Endodermal cell (in vitro differentiated cells): ENCODE measurements around the gene ORMDL3. TPM values are rescaled to one million over a fixed set of nuclear protein-coding genes. Genes with fewer than 3 reads are reported as not detected.

Source experiments
- DNase-seq: peaks from one replicate; pipeline ENCODE4 v3.0.0-alpha.2; 2017
- H3K27ac ChIP-seq: 2 replicates; pipeline ENCODE4 v1.5.1; 2013; ENCODE audit warnings: mild to moderate bottlenecking, low read depth, low read length, moderate library complexity
- H3K27me3 ChIP-seq: 2 replicates; pipeline ENCODE4 v1.6.1; 2013; ENCODE audit warnings: mild to moderate bottlenecking, low read length, moderate library complexity; ENCODE audit not compliant: insufficient read depth, control insufficient read depth, poor library complexity, severe bottlenecking
- H3K36me3 ChIP-seq: 2 replicates; pipeline ENCODE4 v1.7.0; 2013; ENCODE audit warnings: mild to moderate bottlenecking, low read length, moderate library complexity; ENCODE audit not compliant: control insufficient read depth, insufficient read depth
- H3K4me1 ChIP-seq: one replicate; pipeline ENCODE4 v1.7.0; 2013; ENCODE audit warnings: low read length; ENCODE audit not compliant: control insufficient read depth, insufficient read depth
- H3K4me3 ChIP-seq: 2 replicates; pipeline ENCODE4 v1.5.1; 2013; ENCODE audit warnings: mild to moderate bottlenecking, low read length, moderate library complexity
- H3K9ac ChIP-seq: 2 replicates; pipeline ENCODE4 v1.6.1; 2013; ENCODE audit warnings: mild to moderate bottlenecking, low read length, moderate library complexity; ENCODE audit not compliant: poor library complexity, severe bottlenecking; ENCODE audit errors: extremely low read depth
- H3K9me3 ChIP-seq: 2 replicates; pipeline ENCODE4 v1.6.1; 2013; ENCODE audit warnings: mild to moderate bottlenecking, low read length, moderate library complexity; ENCODE audit not compliant: control insufficient read depth
- H3K27ac Mint-ChIP-seq: 2 replicates; pipeline ENCODE4 v1.8.0; 2020; ENCODE audit warnings: mixed read lengths
- H3K27me3 Mint-ChIP-seq: 2 replicates; pipeline ENCODE4 v1.8.0; 2021; ENCODE audit warnings: mild to moderate bottlenecking, mixed read lengths; ENCODE audit not compliant: insufficient read depth
- H3K36me3 Mint-ChIP-seq: 2 replicates; pipeline ENCODE4 v1.8.0; 2020; ENCODE audit warnings: low read depth, mixed read lengths
- H3K4me1 Mint-ChIP-seq: 2 replicates; pipeline ENCODE4 v1.8.0; 2020; ENCODE audit warnings: mixed read lengths
- H3K4me3 Mint-ChIP-seq: 2 replicates; pipeline ENCODE4 v1.8.0; 2020; ENCODE audit warnings: mild to moderate bottlenecking, moderate library complexity, mixed read lengths
- H3K9me3 Mint-ChIP-seq: 2 replicates; pipeline ENCODE4 v1.8.0; 2020; ENCODE audit warnings: mild to moderate bottlenecking, mixed read lengths
- CTCF ChIP-seq: fragments of 200-600 bp; sonication (generic); conservative IDR thresholded peaks from 2 replicates; pipeline ENCODE4 v1.5.0; 2021; ENCODE audit warnings: antibody characterized with exemption, mild to moderate bottlenecking
- WGBS, 2 experiments: methylation state at CpG; one replicate each; pipeline versions ENCODE4 v1.1.5 to v1.1.7; 2013; ENCODE audit warnings: missing lambda C conversion rate in 2 of 2, mixed read lengths in 1 of 2; ENCODE audit not compliant: insufficient coverage in 1 of 2, insufficient read length in 1 of 2; 5-methylcytosine and 5-hydroxymethylcytosine counted together
- total RNA-seq, 2 donors: library from RNA; stranded (reverse); fragmentation: NEBNext Ultra II Directional in 1 of 2; extraction: Animal tissue kit (Norgen Biotek cat#: 25700) in 1 of 2; gene quantifications; 2 replicates in 1 of 2; 3 replicates in 1 of 2; pipeline ENCODE4 v1.2.1, GENCODE V29; 2021

Gene ORMDL3
- total RNA-seq, 2 donors from 2014 or later, result 77.7 to 83.8 TPM

GRCh38 chr17:39915559-39915958 lies 11.8 kb downstream of the ORMDL3 start:
- TF ChIP-seq CTCF, result no peak
- Mint-ChIP-seq H3K4me1 (no peaks in the 10 kb centered on the region), H3K4me3 (no peak overlapping the region), H3K27ac (no peak overlapping the region), H3K36me3 (peaks cover 27% of the 10 kb centered on the region), H3K27me3 (no peaks in the 10 kb centered on the region), H3K9me3 (no peaks in the 10 kb centered on the region)
- Histone ChIP-seq H3K27me3 (no peaks in the 10 kb centered on the region), H3K36me3 (peaks cover 16% of the 10 kb centered on the region), H3K4me3 (no peak overlapping the region), H3K27ac (no peak overlapping the region), H3K4me1 (no peaks in the 10 kb centered on the region), H3K9me3 (no peaks in the 10 kb centered on the region), H3K9ac (no peak overlapping the region)
- DNase-seq, result no peak
- 92 to 94% methylated on average over 2 to 3 of the region's 4 CpGs for WGBS, 2 experiments

GRCh38 chr17:39913989-39914388 lies 13.4 kb downstream of the ORMDL3 start:
- H3K4me1 ChIP-seq, result no peaks in the 10 kb centered on the region
- WGBS, 2 experiments, result 93% methylated on average over 3 of the region's 3 CpGs
- no peaks in the 10 kb centered on the region for H3K27me3 Mint-ChIP-seq

GRCh38 chr17:39908789-39909352 lies 18.5 kb downstream of the ORMDL3 start:
- H3K36me3 ChIP-seq, result peaks cover 15% of the 10 kb centered on the region
- no peak for TF ChIP-seq CTCF
- H3K27ac Mint-ChIP-seq, result no peak overlapping the region

More at GRCh38 chr17:39913989-39914388, 13.4 kb downstream of the ORMDL3 start:
- Mint-ChIP-seq H3K4me3 (no peak overlapping the region), H3K4me1 (no peaks in the 10 kb centered on the region), H3K36me3 (peaks cover 27% of the 10 kb centered on the region), H3K9me3 (no peaks in the 10 kb centered on the region), H3K27ac (no peak overlapping the region)
- no peak for DNase-seq
- Histone ChIP-seq H3K27me3 (no peaks in the 10 kb centered on the region), H3K9ac (no peak overlapping the region), H3K36me3 (peaks cover 11% of the 10 kb centered on the region), H3K27ac (no peak overlapping the region), H3K9me3 (no peaks in the 10 kb centered on the region), H3K4me3 (no peak overlapping the region)
- no peak for TF ChIP-seq CTCF

More at GRCh38 chr17:39908789-39909352, 18.5 kb downstream of the ORMDL3 start:
- H3K27me3 Mint-ChIP-seq, result no peaks in the 10 kb centered on the region
- no peaks in the 10 kb centered on the region for H3K4me1 ChIP-seq
- no peak overlapping the region for H3K27ac ChIP-seq
- no peaks in the 10 kb centered on the region for H3K4me1 Mint-ChIP-seq
- H3K9me3 ChIP-seq, result no peaks in the 10 kb centered on the region
- H3K36me3 Mint-ChIP-seq, result peaks cover 24% of the 10 kb centered on the region
- 95 to 98% methylated on average over 6 of the region's 6 CpGs for WGBS, 2 experiments
- no peak overlapping the region for H3K4me3 Mint-ChIP-seq
- no peak for DNase-seq
- H3K4me3 ChIP-seq, result no peak overlapping the region
- H3K9ac ChIP-seq, result no peak overlapping the region
- H3K9me3 Mint-ChIP-seq, result no peaks in the 10 kb centered on the region
- no peaks in the 10 kb centered on the region for H3K27me3 ChIP-seq
